Loucy (cell line): Measurements from ENCODE around the gene NET1.

ENCODE experiments used
- H2AFZ ChIP-seq: fragments of 200-600 bp; sonication (generic); 2 replicates; pipeline ENCODE4 v1.6.0; 2016; ENCODE audit warnings: antibody characterized with exemption, mild to moderate bottlenecking, low read length, moderate library complexity
- H3F3A ChIP-seq: fragments of 200-600 bp; 2 replicates; pipeline ENCODE4 v1.6.0; 2016; ENCODE audit warnings: antibody characterized with exemption, low read depth, mild to moderate bottlenecking
- H3K27me3 ChIP-seq: fragments of 200-600 bp; sonication (generic); 2 replicates; pipeline ENCODE4 v1.6.1; 2014; ENCODE audit warnings: low read length, mild to moderate bottlenecking; ENCODE audit not compliant: insufficient read depth, poor library complexity, severe bottlenecking
- H3K36me3 ChIP-seq: fragments of 200-600 bp; sonication (generic); 2 replicates; pipeline ENCODE4 v1.6.1; 2016; ENCODE audit warnings: low read length; ENCODE audit not compliant: insufficient read depth
- H3K4me1 ChIP-seq: fragments of 200-600 bp; sonication (generic); 2 replicates; pipeline ENCODE4 v1.5.1; 2014; ENCODE audit warnings: low read length, mild to moderate bottlenecking; ENCODE audit not compliant: insufficient read depth, poor library complexity, severe bottlenecking
- H3K4me2 ChIP-seq: fragments of 200-600 bp; sonication (generic); 2 replicates; pipeline ENCODE4 v1.6.0; 2014; ENCODE audit warnings: antibody characterized with exemption, low read length, low read depth, mild to moderate bottlenecking; ENCODE audit not compliant: poor library complexity, severe bottlenecking
- H3K4me3 ChIP-seq: fragments of 200-600 bp; sonication (generic); 2 replicates; pipeline ENCODE4 v1.5.1; 2014; ENCODE audit warnings: low read length, mild to moderate bottlenecking, mixed read lengths; ENCODE audit not compliant: poor library complexity, severe bottlenecking
- H3K79me2 ChIP-seq: fragments of 200-600 bp; sonication (generic); 2 replicates; pipeline ENCODE4 v1.6.1; 2014; ENCODE audit warnings: low read length; ENCODE audit not compliant: insufficient read depth
- H3K9ac ChIP-seq: fragments of 200-600 bp; sonication (generic); 2 replicates; pipeline ENCODE4 v1.6.0; 2014; ENCODE audit warnings: mild to moderate bottlenecking, low read depth, low read length, moderate library complexity; ENCODE audit not compliant: poor library complexity, severe bottlenecking
- H3K9me2 ChIP-seq: fragments of 200-600 bp; sonication (generic); replicated peaks from 2 replicates; pipeline ENCODE4 v1.6.1; 2016; ENCODE audit warnings: low read depth, low read length, mixed read lengths
- H3K9me3 ChIP-seq: fragments of 200-600 bp; sonication (generic); 2 replicates; pipeline ENCODE4 v1.6.1; 2014; ENCODE audit warnings: mild to moderate bottlenecking, antibody characterized with exemption, low read length, low read depth; ENCODE audit not compliant: insufficient read depth
- H4K20me1 ChIP-seq: fragments of 200-600 bp; sonication (generic); 2 replicates; pipeline ENCODE4 v1.6.0; 2014; ENCODE audit warnings: antibody characterized with exemption, low read length, mild to moderate bottlenecking; ENCODE audit not compliant: insufficient read depth, poor library complexity, severe bottlenecking
- EZH2phosphoT487 ChIP-seq: fragments of 200-600 bp; IDR thresholded peaks from 2 replicates; pipeline ENCODE4 v1.6.1; 2018; ENCODE audit warnings: antibody characterized with exemption, mild to moderate bottlenecking, moderate library complexity, borderline replicate concordance
- TF ChIP-seq, protein P1 (sequence below): fragments of 200-600 bp; sonication (generic); conservative IDR thresholded peaks from 2 replicates; pipeline ENCODE4 v1.5.1; 2014; ENCODE audit warnings: mild to moderate bottlenecking, antibody characterized with exemption, low read length

NET1 gene

GRCh38 chr10:5485948-5486852 is 73.8 kb downstream of the NET1 start:
- no peaks in the 10 kb centered on the region for H3K27me3 ChIP-seq
- H3K4me2 ChIP-seq = no peak overlapping the region

DNA sequence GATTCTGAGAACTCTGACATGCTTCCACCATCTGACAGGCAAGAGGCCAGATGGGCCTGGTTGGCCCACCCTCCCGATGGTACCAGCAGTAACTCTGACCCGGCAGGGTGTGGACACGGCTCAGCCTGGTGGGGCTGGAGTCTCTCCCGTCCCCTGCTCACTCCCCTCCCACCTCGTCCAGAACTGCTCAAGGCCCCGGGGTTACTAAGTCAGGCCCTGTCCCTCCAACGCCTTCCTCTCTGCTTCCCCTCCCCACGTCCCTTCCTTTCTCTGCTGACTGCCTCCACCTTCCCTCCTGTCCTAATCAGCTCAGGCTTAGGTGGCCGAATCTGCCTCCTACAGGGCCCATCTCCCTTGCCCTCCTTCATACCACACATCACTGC is 74.5 kb downstream of the NET1 start:
- Histone ChIP-seq H3K4me2 (no peak overlapping the region), H2AFZ (no peak overlapping the region)

More at GRCh38 chr10:5485948-5486852, 73.8 kb downstream of the NET1 start:
- H3K9ac ChIP-seq = no peak overlapping the region
- H3F3A ChIP-seq = no peaks in the 10 kb centered on the region
- H3K4me3 ChIP-seq = no peak overlapping the region
- H3K4me1 ChIP-seq = peaks cover 4% of the 10 kb centered on the region
- H2AFZ ChIP-seq = no peak overlapping the region
- no peaks in the 10 kb centered on the region for H4K20me1 ChIP-seq
- no peak for TF ChIP-seq EZH2phosphoT487
- no peaks in the 10 kb centered on the region for H3K9me3 ChIP-seq
- no peaks in the 10 kb centered on the region for H3K79me2 ChIP-seq
- H3K36me3 ChIP-seq = no peaks in the 10 kb centered on the region
- H3K9me2 ChIP-seq = no peaks in the 10 kb centered on the region

GRCh38 chr10:5488272-5489161 is 76.2 kb downstream of the NET1 start:
- H3K4me2 ChIP-seq = no peak overlapping the region
- no peaks in the 10 kb centered on the region for H3F3A ChIP-seq
- TF ChIP-seq, protein P1, sequence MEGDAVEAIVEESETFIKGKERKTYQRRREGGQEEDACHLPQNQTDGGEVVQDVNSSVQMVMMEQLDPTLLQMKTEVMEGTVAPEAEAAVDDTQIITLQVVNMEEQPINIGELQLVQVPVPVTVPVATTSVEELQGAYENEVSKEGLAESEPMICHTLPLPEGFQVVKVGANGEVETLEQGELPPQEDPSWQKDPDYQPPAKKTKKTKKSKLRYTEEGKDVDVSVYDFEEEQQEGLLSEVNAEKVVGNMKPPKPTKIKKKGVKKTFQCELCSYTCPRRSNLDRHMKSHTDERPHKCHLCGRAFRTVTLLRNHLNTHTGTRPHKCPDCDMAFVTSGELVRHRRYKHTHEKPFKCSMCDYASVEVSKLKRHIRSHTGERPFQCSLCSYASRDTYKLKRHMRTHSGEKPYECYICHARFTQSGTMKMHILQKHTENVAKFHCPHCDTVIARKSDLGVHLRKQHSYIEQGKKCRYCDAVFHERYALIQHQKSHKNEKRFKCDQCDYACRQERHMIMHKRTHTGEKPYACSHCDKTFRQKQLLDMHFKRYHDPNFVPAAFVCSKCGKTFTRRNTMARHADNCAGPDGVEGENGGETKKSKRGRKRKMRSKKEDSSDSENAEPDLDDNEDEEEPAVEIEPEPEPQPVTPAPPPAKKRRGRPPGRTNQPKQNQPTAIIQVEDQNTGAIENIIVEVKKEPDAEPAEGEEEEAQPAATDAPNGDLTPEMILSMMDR = no peak
- TF ChIP-seq EZH2phosphoT487 = no peak
- H3K4me3 ChIP-seq = no peak overlapping the region
- H3K36me3 ChIP-seq = no peaks in the 10 kb centered on the region
- no peaks in the 10 kb centered on the region for H3K9me2 ChIP-seq
- peaks cover 6% of the 10 kb centered on the region for H3K4me1 ChIP-seq
- H3K9me3 ChIP-seq = no peaks in the 10 kb centered on the region
- H2AFZ ChIP-seq = no peak overlapping the region
- no peaks in the 10 kb centered on the region for H4K20me1 ChIP-seq
- H3K9ac ChIP-seq = no peak overlapping the region
- H3K27me3 ChIP-seq = no peaks in the 10 kb centered on the region
- no peaks in the 10 kb centered on the region for H3K79me2 ChIP-seq

More for the DNA sequence above, 74.5 kb downstream of the NET1 start:
- no peaks in the 10 kb centered on the region for H3K9me3 ChIP-seq
- no peaks in the 10 kb centered on the region for H3F3A ChIP-seq
- peaks cover 6% of the 10 kb centered on the region for H3K4me1 ChIP-seq
- H3K9me2 ChIP-seq = no peaks in the 10 kb centered on the region
- no peaks in the 10 kb centered on the region for H4K20me1 ChIP-seq
- H3K36me3 ChIP-seq = no peaks in the 10 kb centered on the region
- TF ChIP-seq, protein P1 = no peak
- no peak for TF ChIP-seq EZH2phosphoT487
- H3K9ac ChIP-seq = no peak overlapping the region
- H3K4me3 ChIP-seq = no peak overlapping the region
- H3K79me2 ChIP-seq = no peaks in the 10 kb centered on the region
- no peaks in the 10 kb centered on the region for H3K27me3 ChIP-seq
